RPMI8226 (cell line): ENCODE results near the gene ARHGEF7.

Source experiments
- DNase-seq: peaks from one replicate; pipeline ENCODE4 v3.0.0-alpha.2; 2015

ARHGEF7 gene

GRCh38 chr13:111203736-111204389, 88.8 kb downstream of the ARHGEF7 start:
- DNase-seq: no peak

GRCh38 chr13:111204438-111205177, 89.5 kb downstream of the ARHGEF7 start:
- DNase-seq: no peak

- no peak for DNase-seq
Measured at GRCh38 chr13:111206148-111206547, 91.0 kb downstream of the ARHGEF7 start.

DNA sequence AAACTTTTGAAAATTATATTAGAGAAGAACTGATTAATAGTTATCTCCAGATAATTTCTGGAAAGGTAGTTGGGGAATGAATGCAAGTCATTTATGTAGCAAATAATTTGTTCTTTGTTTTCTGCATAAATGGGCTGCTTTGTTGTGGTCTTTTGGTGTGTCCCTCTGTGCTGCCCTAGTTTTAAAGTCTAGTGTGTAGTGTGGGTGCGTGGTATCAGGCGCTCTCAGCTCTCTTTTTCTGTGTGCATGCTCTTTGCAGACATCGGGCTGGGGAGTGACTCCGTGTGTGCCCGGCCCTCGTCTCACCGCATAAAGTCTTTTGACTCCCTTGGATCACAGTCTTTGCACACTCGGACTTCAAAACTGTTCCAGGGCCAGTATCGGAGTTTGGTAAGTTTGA, 94.5 kb downstream of the ARHGEF7 start:
- no peak for DNase-seq

DNA sequence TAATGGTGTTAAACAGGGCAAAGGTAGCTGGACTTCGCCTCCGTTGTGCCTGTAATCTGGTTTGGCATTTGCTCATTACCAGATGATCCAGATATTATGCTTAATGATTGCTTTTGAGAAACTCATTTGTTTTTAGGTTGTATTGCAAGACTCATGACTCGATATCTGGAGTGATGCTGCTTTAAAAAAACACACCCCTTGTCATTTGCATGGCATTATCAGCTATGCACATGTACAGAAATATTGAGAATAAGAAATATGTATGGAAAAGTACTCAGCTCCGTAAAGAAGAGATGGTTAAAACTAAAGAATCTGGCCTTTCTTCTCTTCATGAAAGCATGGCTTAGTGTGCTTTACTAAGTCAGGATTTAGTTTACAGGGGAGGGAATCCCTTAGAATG, 95.0 kb downstream of the ARHGEF7 start:
- DNase-seq: no peak

DNA sequence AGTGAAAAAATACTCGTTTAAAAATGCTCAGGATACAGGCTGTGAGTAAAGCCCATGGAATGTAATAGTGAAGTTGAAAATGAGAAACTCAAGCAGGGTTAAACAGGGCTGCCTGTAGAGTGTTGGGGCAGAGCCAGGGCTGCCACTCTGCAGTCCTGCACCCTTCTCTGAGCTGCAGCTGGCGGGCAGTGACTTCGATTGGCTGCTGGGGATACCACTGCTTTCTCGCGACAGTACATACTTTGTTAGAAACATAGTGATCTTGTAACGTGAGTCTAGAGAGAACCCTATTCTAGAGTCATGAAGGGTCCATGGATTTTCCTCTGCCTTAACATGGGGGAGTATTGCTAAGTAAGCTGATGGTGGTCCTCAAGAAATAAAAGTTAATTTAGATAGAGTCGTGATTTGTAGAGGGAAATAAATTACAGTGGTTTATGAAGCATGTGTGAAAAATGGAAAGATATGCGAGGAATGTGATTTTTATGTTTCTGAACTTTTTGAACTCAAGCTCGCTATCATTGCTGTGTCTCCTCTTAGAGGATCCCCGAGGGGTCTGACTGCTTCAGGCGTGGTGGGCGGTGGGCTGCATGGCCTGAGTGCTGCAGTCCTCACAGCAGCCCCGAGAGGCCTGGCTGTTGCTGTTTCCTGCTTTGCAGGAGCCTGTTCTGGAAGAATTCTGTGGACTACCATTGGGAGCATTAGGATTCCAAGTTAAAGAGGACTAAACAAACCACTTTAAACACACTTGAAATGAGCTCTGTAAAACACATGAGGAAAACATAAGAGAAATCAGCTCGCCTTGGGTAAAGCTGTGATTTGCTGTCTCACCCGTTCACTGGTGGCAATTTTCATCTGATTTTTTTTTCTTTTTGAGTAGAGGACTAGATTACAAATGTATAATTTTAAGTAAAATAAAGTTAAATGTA, 95.7 kb downstream of the ARHGEF7 start:
- DNase-seq: no peak

- no peak for DNase-seq
Measured at GRCh38 chr13:111211789-111212516, 96.8 kb downstream of the ARHGEF7 start.

DNA sequence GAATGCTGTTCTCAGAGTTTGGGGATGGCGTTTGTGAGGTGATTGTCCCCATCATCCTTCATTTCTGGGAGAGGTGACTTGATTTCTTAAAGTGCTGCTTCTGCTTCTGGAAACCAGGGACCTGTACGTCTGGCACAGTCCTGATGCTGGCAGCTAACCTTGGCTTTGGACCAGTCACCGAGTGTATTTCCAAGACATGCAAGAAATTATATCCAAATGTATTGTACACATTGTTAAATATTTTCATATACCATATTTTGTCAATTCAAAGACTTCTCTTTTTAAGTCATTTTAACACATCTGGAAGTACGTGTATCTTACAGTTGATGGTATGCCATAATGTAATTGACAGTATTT, 97.4 kb downstream of the ARHGEF7 start:
- DNase-seq: no peak

DNA sequence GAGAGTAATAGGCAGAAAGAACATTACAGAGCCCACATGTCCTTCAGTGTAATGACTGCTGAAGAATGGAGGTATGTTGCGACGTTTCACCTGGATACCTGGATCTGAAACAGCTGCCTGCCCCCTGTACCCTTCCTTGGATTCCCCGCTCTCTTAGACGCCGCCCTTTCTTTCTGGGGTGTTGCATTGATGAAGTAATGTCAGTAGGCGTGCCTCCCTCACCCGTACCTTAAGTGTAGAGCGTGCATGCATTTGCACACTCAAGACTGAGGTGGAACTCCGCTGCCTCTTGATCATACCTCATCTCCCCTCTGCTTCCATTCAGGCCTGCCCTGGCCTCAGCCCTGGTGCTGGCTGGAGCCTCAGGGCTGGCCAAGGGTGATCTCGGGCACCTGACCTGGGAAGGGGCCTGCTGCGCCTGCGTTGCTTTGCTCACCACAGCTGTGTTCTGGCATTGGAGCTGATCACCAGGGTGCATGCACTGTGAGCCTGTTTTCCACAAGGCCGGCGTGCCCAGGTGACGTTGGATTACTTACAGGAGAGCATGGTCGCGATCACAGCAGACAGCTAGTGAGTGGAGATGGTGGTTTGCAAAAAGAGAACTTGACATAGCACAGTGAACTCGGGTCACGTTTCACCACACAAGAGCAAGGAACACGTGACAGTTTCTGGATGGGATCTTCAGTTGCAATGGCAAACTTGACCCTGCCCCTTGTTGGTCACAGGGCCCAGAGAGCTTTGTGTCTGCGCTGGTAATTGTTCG, 99.0 kb downstream of the ARHGEF7 start:
- no peak for DNase-seq

DNA sequence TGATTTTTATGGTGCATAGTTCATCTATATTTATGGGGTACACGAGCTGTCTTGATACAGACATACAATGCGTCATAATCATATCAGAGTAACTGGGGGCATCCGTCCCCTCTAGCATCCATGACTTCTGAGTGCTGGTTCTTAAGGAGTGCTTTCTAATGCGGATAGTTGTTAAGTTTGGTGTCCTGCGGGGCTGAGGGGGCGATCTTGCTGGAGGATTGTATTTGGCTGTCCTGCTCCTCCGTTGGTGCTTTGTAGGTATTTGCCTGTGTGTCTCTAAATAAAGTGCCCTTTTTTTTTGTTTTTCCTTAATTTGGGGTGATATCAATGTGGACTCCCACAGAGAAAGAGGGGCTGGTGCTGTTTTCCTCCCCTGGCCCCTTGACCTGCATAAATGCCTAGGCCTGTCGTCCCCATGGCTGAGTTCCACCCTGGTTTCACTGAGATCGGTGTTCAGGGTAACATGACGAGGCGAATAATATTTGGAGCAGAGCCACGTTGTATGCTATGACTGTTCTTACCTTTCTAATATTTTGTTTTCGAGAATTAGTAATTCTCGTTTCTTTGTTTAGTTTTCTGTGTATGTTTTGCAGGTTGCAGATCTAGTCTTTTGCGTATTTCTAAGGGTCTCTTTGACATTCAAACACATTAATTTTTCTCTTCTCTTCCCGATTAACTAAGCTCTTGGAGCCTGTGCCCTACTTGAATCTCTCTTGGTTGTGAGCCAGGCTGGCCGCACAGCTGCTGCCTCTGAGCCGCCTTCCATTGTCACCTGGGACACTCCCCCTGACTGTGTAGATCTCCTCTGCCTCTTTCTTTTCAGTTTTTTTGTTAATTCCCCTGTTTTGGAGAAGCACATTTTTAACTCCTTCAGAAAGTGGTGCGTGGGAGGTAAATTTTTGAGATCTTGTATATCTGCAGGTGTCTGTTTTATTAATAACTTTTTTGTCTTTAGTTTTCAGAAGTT, 100.3 kb downstream of the ARHGEF7 start:
- DNase-seq: no peak

DNA sequence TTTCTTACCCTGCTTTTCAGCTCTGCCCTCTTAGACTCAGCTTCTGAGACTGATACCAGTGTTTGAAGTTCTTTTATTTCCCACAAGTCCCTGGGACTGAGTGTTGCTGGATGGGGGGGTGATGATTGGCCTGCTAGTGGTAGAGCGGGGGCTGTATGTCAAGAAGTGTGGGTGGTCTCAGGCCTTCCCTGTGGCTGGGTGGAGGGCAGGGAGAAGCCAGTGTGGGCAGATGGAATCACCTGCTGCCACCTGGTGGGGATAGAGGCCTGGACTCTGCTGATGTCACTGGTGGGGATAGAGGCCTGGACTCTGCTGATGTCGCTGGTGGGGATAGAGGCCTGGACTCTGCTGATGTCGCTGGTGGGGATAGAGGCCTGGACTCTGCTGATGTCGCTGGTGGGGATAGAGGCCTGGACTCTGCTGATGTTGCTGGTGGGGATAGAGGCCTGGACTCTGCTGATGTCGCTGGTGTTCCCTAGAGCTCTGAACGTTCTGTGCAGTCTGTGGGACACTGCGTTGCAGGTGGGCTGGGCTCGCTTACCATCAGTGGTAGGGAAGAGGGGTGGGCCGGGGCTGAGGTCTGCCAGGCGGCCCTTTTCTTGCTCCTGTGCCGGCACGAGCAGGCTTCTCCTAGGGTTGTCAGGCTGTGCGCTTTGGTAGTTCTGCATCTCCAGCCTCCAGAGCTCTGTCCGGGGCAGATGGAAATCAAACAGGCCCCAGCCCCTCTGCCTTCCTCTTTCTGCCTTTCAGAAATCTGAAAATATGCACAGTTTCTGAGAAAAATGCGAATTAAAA, 101.3 kb downstream of the ARHGEF7 start:
- DNase-seq: no peak

DNA sequence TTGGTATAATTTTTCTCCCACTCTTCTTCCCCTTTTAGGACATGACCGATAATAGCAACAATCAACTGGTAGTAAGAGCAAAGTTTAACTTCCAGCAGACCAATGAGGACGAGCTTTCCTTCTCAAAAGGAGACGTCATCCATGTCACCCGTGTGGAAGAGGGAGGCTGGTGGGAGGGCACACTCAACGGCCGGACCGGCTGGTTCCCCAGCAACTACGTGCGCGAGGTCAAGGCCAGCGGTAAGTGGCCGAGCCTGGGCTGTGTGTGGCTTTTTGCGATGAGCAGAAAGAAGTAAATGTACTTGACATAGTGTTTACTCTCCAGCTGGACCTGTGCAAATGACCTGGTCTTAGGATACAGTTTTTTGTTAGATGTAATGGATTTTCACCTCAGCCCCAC, 102.5 kb downstream of the ARHGEF7 start:
- DNase-seq: no peak

- no peak for DNase-seq
Measured at GRCh38 chr13:111219280-111219679, 104.2 kb downstream of the ARHGEF7 start.

DNA sequence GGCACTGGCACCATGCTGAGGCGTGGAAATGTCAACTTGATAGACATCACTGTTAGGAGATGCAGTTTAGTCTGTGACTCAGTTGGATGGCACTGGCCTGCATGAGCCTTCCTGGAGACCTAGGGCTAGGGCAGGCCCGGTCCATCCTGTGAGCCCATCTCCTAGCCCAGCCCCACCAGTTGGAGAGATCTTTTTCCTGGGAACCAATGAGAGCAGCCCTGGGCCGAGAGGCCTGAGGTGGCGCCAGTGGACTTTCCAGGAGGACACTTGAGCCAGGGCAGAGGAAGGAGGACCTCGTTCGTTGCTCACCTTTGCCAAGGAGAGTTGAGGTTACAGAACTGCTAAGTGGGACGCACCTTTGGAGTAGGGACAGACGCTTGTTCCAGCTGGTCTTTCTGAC, 104.8 kb downstream of the ARHGEF7 start:
- no peak for DNase-seq

DNA sequence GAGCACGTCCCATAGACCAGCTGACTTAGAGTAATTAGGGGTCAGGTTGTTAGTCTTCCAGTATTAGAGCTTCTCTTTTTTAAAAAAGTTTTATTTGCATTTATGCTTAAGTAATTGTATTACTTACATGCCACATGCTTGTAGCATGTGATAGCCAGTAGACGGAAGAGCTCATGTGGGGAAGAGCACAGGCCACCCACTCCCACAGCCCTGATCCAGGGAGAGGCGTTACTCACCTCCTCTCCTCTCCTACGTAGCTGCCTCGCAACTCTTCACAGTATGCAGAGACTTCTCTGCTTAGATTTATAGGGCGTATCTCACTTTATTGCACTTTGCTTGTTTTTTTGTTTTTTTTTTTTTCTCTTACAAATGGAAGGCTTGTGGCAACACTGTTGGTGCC, 110.1 kb downstream of the ARHGEF7 start:
- no peak for DNase-seq

DNA sequence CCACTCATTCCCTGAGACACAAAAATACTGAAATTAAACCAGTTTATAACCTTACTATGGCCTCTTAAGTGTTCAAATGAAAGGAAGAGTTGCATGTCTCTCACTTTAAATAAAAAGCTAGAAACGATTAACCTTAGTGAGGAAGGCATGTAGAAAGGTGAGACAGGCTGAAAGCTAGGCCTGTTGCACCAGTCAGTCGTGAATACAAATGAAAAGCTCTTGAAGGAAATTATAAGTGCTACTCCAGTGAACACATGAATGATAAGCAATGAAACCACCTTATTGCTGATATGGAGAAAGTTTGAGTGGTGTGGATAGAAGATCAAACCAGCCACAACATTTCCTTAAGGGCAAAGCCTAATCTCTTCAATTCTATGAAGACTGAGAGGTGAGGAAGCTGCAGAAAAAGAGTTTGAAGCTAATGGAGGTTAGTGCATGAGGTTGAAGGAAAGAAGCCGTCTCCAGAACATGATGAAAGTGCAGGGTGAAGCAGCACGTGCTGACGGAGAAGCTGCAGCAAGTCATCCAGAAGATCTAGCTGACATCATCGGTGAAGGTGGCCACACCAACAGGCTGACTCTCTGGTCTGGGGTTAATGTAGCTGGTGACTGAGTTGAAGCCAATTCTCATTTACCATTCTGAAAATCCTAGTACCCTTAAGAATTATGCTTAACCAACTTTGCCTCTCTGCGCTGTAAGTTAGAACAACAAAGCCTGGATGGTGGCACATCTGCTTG, 110.9 kb downstream of the ARHGEF7 start:
- DNase-seq: no peak

DNA sequence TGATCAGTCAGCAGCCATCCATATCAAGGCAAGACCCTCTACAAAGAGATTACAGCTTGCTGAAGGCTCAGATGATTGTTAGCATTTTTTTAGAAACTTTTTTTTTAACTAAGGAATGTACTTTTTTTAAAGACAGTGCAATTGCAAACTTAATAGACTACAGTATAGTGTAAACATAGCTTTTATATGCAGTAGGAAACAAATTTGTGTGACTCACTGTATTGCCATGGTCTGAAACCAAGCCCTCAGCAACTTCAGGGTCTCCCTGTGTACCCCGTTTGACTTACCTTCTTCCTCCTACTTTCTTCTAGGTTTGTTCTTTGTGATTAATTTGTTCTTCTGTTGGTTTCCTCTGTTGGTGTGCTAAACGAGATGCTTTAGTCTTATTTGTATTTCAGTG, 112.3 kb downstream of the ARHGEF7 start:
- no peak for DNase-seq

GRCh38 chr13:111228262-111229144, 113.4 kb downstream of the ARHGEF7 start:
- DNase-seq: no peak
